HCT116 (cell line): ENCODE results near the gene RHOD. TPM values are rescaled to one million over a fixed set of nuclear protein-coding genes. Genes with fewer than 3 reads are reported as not detected.

Experiments
- ATF3 ChIP-seq: IDR thresholded peaks from 2 replicates; pipeline ENCODE4 v1.6.1; 2012
- CEBPB ChIP-seq: IDR thresholded peaks from 2 replicates; pipeline ENCODE4 v1.6.1; 2012; ENCODE audit warnings: low read depth
- EGR1 ChIP-seq: IDR thresholded peaks from 2 replicates; pipeline ENCODE4 v1.6.1; 2012; ENCODE audit warnings: low read depth
- EZH2phosphoT487 ChIP-seq: fragments of 200-600 bp; IDR thresholded peaks from 2 replicates; pipeline ENCODE4 v1.6.1; 2018; ENCODE audit warnings: antibody characterized with exemption, borderline replicate concordance
- RAD21 ChIP-seq: IDR thresholded peaks from 2 replicates; pipeline ENCODE4 v1.6.1; 2012; ENCODE audit warnings: low read depth, mild to moderate bottlenecking
- REST ChIP-seq: IDR thresholded peaks from 2 replicates; pipeline ENCODE4 v1.6.1; 2012; ENCODE audit warnings: low read depth
- TCF7L2 ChIP-seq: IDR thresholded peaks from 2 replicates; pipeline ENCODE4 v1.7.0; 2011; ENCODE audit warnings: borderline replicate concordance, inconsistent platforms; ENCODE audit not compliant: insufficient read depth, insufficient read length; ENCODE audit errors: extremely low read depth
- ZBTB33 ChIP-seq: IDR thresholded peaks from 2 replicates; pipeline ENCODE4 v1.6.1; 2011; ENCODE audit warnings: mild to moderate bottlenecking, low read length, moderate library complexity; ENCODE audit not compliant: insufficient replicate concordance; ENCODE audit errors: extremely low read depth
- ZFX ChIP-seq: fragments of 450-650 bp; IDR thresholded peaks from 2 replicates; pipeline ENCODE4 v1.6.1; 2017
- ZNF274 ChIP-seq: fragments of 200-500 bp; sonication (Bioruptor generic); IDR thresholded peaks from 2 replicates; pipeline ENCODE4 v1.6.1; 2014; ENCODE audit warnings: mild to moderate bottlenecking, low read depth, low read length, inconsistent platforms
- total RNA-seq: library from RNA; stranded (reverse); gene quantifications from one replicate; pipeline ENCODE4 v1.2.1, GENCODE V29; 2021; ENCODE audit not compliant: unreplicated experiment

The RHOD gene
- total RNA-seq, 1 experiment from 2014 or later = 42.0 TPM

- TF ChIP-seq ATF3 (no peak), ZNF274 (no peak), REST (no peak), EGR1 (peak; percentile 100), TCF7L2 (no peak), ZBTB33 (no peak), CEBPB (no peak), RAD21 (0 out of 2 replicates have a peak, but pooled peaks have one; percentile 24), EZH2phosphoT487 (no peak), ZFX (no peak)
Observed at GRCh38 chr11:67022341-67022933, 34.2 kb upstream of the RHOD start (continued).
